Stimulated activated naive CD8-positive, alpha-beta T cell treated with anti-CD3 and anti-CD28 coated beads, Interleukin-15, Interleukin-2, amounts not matched to agents 100 ng/mL and 50 ng/mL, for 24 hours (primary cell): ENCODE results near the gene DOCK3.
A peak's percentile ranks its signal among the peaks of the same experiment; 100 is the strongest.

Source experiments
- H3K27ac Mint-ChIP-seq: one replicate; pipeline ENCODE4 v1.8.0; 2021; ENCODE audit warnings: mild to moderate bottlenecking, mixed read lengths
- H3K27me3 Mint-ChIP-seq: one replicate; pipeline ENCODE4 v1.8.0; 2021; ENCODE audit warnings: mixed read lengths
- H3K36me3 Mint-ChIP-seq: one replicate; pipeline ENCODE4 v1.8.0; 2021; ENCODE audit warnings: low read depth, mixed read lengths
- H3K4me1 Mint-ChIP-seq: one replicate; pipeline ENCODE4 v1.8.0; 2021; ENCODE audit warnings: low read depth, mixed read lengths
- H3K4me3 Mint-ChIP-seq: one replicate; pipeline ENCODE4 v1.8.0; 2021; ENCODE audit warnings: mild to moderate bottlenecking, mixed read lengths
- H3K9me3 Mint-ChIP-seq: one replicate; pipeline ENCODE4 v1.8.0; 2021; ENCODE audit warnings: mixed read lengths

DOCK3 gene

DNA sequence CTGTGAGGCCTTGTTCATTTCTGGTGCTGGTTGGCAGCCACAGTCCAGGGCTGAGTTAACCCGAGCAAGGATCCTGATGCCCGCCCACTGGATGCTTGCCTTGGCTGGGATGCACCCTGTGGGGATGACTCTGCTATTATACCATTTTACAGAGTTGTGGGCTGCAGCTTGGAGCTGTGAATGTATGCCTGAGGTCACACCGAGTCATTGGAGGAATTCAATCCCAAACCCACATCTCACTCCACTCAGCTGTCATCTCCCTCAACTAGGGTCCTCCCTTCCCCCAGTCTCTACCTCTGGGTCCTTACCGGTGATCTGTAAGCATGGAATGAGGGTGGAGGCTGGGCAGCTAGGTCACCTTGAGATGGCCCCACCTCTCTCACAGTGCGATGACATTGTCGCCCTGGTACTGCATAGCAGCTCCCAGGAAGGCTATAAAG lies 35.7 kb upstream of the DOCK3 start:
- peaks cover 49% of the 10 kb centered on the region for H3K36me3 Mint-ChIP-seq
- H3K27me3 Mint-ChIP-seq: no peaks in the 10 kb centered on the region
- H3K4me1 Mint-ChIP-seq: peaks cover 53% of the 10 kb centered on the region
- H3K27ac Mint-ChIP-seq: peak overlapping the region; percentile 13
- no peak overlapping the region for H3K4me3 Mint-ChIP-seq
- no peaks in the 10 kb centered on the region for H3K9me3 Mint-ChIP-seq

DNA sequence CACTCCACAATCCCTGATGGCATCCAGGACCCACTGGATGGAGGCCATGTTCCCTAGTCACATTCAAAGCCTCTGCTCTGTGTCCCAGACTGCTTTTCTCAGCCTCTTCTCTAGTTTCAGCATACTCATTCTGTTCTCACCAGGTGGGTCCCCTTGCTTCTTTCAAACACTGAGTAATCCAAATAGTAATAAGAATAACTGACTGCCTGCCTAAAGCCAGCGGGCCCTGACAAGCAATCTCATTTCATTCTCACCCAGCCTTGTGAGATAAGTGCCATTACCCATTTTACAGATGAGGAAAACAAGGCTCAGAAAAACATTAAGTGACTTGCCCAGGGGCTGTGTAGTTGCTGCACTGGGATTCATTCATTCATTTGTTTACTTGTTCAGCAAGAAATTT lies 32.3 kb upstream of the DOCK3 start:
- Mint-ChIP-seq H3K4me3 (no peak overlapping the region), H3K27ac (no peak overlapping the region), H3K9me3 (no peaks in the 10 kb centered on the region), H3K36me3 (peaks cover 56% of the 10 kb centered on the region), H3K27me3 (no peaks in the 10 kb centered on the region), H3K4me1 (peaks cover 28% of the 10 kb centered on the region)

DNA sequence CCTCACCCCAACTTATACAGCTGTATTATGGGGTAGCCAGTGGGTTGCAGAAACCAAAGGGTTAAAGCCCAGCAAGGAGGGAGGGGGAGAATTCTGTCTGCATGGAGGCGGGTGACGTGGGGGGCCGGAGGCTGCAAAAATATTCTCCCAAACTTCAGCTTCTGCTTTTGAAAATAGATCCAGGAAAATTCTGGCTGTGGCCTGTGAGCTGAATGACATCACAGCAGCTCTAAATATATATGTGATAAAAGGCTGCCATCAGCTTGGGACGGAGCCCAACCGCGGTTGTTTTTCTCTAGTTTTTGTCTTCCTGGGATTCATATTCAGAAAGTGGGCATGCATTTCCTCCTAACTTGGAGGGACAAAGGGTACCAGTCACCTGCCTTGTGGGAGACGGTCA lies 30.2 kb upstream of the DOCK3 start:
- Mint-ChIP-seq H3K4me3 (no peak overlapping the region), H3K36me3 (peaks cover 62% of the 10 kb centered on the region), H3K4me1 (peaks cover 7% of the 10 kb centered on the region), H3K9me3 (no peaks in the 10 kb centered on the region), H3K27ac (no peak overlapping the region), H3K27me3 (no peaks in the 10 kb centered on the region)

DNA sequence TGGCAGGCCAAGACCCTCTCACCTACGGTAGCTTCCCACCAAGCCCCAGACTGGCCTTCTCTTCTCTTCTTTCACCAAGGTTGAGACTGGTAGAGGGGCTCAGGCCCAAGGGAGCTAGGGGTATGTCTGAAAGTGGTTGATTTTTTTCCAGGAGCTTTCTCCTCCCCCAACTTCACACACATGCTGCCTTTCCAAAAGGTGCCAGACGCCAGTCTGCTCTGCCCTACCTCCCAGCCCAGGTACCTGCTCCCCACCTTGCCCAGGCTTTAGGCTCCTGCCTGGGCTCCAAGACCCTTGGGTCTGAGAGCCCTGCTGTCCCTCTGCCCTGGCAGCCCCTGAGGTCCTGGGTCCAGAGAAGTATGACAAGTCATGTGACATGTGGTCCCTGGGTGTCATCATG lies 29.3 kb upstream of the DOCK3 start:
- Mint-ChIP-seq H3K36me3 (peaks cover 60% of the 10 kb centered on the region), H3K27ac (no peak overlapping the region), H3K27me3 (no peaks in the 10 kb centered on the region), H3K4me1 (peaks cover 3% of the 10 kb centered on the region), H3K9me3 (no peaks in the 10 kb centered on the region), H3K4me3 (no peak overlapping the region)

DNA sequence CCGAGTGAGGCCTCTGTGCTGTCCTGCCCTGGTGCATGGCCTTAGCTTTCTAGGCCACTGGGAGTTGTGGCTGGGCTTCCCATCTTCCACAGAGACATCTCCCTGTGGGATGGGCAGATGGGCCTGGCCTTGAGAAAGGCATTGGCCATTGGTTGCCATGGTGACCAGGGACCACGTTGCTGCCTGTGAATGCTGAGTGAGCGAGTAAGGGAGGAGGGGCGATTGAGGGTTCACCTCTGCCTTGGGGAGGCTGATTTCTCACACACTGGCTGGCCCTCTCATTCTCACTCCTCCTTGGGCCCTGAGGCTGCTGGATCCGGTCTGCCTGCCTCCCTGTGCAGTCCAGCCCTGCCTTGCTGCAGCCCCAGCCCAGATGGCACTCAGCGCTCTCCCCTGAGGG lies 26.4 kb upstream of the DOCK3 start:
- no peak overlapping the region for H3K4me3 Mint-ChIP-seq
- peaks cover 38% of the 10 kb centered on the region for H3K36me3 Mint-ChIP-seq
- H3K9me3 Mint-ChIP-seq: no peaks in the 10 kb centered on the region
- H3K27me3 Mint-ChIP-seq: no peaks in the 10 kb centered on the region
- no peak overlapping the region for H3K27ac Mint-ChIP-seq
- peaks cover 4% of the 10 kb centered on the region for H3K4me1 Mint-ChIP-seq

DNA sequence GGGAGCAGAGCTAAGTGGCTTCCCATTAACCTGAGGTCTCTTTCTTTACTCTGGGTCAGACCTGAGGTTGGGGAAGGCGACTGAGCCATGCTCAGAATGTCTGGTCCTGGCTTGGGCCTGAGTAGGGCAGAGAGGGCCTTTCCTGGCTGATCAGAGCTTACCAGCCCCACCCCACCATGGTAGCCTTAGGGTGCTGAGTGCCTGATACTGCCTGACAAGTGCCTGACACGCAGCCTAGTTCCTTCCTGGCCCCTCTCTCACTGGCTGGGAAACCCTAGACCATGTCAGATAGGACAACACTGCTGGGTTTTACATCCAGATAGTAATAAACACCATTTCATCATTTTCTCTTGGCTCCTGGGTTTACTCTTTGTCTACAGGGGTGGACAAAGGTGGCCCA lies 25.8 kb upstream of the DOCK3 start:
- Mint-ChIP-seq H3K27ac (peak overlapping the region; percentile 16), H3K36me3 (peaks cover 32% of the 10 kb centered on the region), H3K27me3 (no peaks in the 10 kb centered on the region), H3K4me3 (no peak overlapping the region), H3K9me3 (no peaks in the 10 kb centered on the region), H3K4me1 (peaks cover 10% of the 10 kb centered on the region)

DNA sequence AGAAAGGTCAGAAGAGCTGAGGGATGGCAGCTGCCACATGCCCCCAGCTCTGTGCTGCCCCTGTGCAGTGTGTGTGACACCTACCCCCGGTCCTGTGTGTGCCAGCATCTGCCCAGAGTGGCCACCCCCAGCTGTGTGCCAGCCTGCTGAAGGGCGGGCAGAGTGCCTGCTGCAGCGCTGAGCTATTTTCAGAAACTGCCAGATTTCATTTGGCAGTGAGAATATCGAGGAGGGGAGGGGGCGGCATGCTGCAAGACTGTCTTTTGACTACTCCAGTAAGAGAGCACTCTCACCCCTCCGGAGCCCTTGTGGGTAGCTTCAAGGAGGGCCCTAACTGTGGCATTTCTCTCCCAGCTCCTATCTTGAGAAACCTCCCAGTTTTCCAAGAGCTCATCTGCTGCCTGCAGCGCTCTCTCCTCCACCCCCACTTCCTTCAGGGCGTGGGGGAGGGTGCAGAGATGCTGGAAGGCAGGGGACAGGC lies 25.2 kb upstream of the DOCK3 start:
- H3K27me3 Mint-ChIP-seq: no peaks in the 10 kb centered on the region
- H3K27ac Mint-ChIP-seq: no peak overlapping the region
- no peak overlapping the region for H3K4me3 Mint-ChIP-seq
- peaks cover 15% of the 10 kb centered on the region for H3K4me1 Mint-ChIP-seq
- peaks cover 27% of the 10 kb centered on the region for H3K36me3 Mint-ChIP-seq
- H3K9me3 Mint-ChIP-seq: no peaks in the 10 kb centered on the region

DNA sequence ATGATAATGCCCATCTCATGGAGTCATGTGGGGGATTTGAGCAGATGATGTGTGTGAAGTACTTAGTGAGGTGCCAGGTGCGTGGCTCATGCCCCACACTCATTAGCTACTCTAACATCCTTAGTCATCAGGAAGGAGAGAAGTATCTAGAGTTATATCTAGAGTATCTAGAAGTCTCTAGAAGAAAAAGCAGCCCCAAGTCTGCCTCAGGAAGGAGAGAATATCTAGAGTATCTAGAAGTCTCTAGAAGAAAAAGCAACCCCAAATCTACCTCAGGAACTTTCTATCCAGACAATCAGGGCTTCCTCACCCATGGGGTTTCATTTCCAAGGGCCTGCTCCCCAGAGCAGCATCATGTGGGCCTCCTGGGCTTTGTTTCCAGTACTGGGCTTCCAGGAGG lies 24.7 kb upstream of the DOCK3 start:
- Mint-ChIP-seq H3K36me3 (peaks cover 22% of the 10 kb centered on the region), H3K27me3 (no peaks in the 10 kb centered on the region), H3K4me1 (peaks cover 20% of the 10 kb centered on the region), H3K9me3 (no peaks in the 10 kb centered on the region), H3K27ac (no peak overlapping the region), H3K4me3 (no peak overlapping the region)

DNA sequence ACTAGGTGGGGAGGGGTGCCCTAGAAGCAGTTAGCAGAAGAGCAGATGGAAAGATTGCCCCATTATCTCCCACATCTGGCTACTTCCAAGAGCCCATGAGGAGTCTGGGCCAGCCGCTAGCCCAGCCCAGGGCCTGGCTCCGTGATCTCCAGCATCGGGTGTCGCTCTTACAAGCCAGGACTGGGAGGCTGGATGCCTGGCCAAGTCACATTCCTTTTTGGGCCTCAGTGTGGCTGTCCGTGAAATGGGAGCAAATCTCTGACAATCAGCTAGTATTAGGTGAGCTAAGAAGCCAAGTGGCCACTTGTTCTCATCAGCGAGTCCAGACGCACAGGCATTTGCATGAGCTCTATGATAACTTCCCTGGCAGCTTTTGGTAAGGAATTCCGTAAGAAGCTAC lies 23.3 kb upstream of the DOCK3 start:
- Mint-ChIP-seq H3K27me3 (no peaks in the 10 kb centered on the region), H3K27ac (no peak overlapping the region), H3K4me3 (no peak overlapping the region), H3K4me1 (peaks cover 26% of the 10 kb centered on the region), H3K9me3 (no peaks in the 10 kb centered on the region), H3K36me3 (peaks cover 16% of the 10 kb centered on the region)

DNA sequence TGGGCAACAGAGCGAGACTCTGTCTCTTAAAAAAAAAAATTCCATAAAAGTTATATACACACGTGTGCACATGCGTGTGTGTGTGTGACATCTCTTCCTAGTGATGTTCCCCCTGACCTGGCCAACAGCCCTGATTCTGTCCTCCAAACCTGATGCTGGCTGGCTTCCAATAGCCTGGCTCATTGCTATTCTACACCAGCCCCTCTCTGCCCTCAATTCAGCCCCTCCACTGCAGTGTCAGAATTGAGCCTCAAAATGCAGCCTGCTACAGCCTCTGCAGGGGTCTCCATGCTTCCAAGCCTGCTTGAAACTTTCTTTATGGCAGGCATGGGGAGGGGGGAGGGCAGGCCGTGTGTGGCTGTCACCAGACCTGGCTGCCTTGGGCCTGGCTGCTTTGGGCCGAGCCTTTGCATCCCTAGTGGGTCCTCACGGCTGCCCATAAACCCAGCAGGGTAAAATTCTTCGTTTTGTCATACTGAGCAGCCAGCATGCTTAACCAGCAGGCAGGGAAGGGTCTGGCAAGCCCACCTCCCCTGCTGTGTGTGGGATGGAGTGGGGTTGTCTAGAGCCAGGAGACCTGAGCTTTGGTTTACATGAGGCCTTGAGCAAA lies 22.7 kb upstream of the DOCK3 start:
- Mint-ChIP-seq H3K36me3 (peaks cover 12% of the 10 kb centered on the region), H3K27me3 (no peaks in the 10 kb centered on the region), H3K4me1 (peaks cover 26% of the 10 kb centered on the region), H3K4me3 (no peak overlapping the region), H3K9me3 (no peaks in the 10 kb centered on the region), H3K27ac (peak overlapping the region; percentile 1)

DNA sequence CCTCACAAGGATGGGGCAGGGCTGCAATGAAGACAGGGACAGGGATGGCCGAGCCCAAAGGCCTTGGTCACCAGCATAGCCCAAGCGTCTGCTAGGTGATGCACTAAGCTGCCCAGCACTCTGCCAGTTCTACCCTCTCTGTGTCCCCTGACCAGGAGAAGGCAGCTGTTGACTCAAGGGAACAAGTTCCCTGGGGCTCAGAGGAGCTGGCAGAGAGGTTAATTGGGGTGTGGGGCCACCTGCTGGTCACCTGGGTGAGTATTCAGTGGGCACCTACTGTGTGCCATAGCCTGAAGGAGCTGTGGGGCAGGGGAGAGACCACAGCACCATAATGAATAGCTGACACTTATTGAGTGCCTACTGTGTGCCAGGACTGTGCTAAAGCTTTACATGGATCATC lies 22.0 kb upstream of the DOCK3 start:
- H3K27ac Mint-ChIP-seq: no peak overlapping the region
- no peaks in the 10 kb centered on the region for H3K27me3 Mint-ChIP-seq
- no peak overlapping the region for H3K4me3 Mint-ChIP-seq
- peaks cover 7% of the 10 kb centered on the region for H3K36me3 Mint-ChIP-seq
- no peaks in the 10 kb centered on the region for H3K9me3 Mint-ChIP-seq
- peaks cover 26% of the 10 kb centered on the region for H3K4me1 Mint-ChIP-seq

DNA sequence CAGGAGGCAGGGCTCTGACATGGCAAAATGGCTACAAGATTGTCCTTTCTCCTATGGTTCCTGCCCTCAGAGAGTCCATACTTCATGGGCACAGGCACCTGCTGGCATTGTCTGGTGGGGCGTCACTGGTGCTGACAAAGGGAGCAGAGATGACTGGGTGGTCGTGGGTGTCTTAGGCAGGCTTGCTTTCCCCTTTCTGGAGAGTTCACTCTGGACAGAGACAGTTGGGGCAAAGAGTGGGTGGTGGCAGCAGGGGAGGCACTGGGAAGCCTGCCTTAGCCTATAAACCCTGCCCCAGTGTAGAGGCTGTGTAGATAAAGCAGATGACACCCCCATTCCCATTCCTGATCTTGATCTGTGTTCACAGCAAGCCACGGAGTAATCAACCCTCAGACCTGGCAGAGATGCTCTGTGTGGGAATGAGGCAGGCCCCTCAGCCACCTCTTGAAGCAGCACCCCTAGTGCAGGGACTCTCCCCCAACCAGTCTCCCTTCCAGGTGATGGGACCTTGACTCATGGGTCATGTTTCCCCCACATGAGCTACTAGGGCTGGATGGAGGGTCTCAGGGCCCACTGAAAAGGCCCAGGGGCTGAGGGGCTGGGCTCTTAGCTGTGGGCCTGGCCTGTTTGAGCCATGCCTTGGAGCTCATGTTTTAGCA lies 20.7 kb upstream of the DOCK3 start:
- Mint-ChIP-seq H3K9me3 (no peaks in the 10 kb centered on the region), H3K27me3 (no peaks in the 10 kb centered on the region), H3K36me3 (peaks cover under 1% of the 10 kb centered on the region), H3K4me1 (peaks cover 26% of the 10 kb centered on the region), H3K27ac (peak overlapping the region; percentile 82), H3K4me3 (no peak overlapping the region)

DNA sequence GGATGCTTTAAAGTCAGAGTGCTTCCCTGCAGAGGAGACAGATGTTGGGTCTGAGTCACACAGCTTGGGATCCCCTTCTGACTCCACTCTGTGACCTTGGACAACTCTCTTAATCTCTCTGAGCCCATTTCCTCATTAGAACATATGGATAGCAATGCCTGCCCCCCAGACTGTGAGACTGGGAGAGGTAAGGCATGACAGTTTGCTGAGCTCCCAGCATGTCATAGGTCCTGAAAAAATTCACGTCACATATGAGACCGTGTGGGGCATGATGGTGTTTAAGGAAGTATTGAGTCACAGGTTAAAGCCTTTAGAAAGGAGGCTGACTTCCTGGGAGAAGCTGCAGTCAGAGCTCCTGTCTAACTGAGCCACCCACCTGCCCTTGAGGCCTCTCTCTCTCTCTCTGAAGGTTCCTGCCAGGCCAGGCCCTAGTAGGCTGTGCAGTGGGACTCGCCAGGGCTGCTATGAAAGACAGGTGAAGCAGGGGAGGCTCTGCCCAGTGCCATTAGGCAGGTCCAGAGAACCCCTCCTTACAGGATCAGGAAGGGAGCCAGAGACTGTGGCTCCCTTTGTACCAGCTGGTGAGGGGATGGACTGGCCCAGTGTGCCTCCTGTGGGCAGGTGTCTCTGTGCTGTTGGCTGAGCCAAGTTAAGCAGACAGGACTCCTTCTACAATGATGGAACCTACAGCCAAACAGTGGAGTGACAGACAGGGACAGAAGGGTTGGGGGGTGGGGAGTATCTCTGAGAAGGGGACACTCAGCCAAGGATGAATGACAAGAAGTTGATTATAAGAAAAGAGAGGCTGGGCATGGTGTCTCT lies 19.5 kb upstream of the DOCK3 start:
- no peaks in the 10 kb centered on the region for H3K27me3 Mint-ChIP-seq
- peak overlapping the region; percentile 82 for H3K27ac Mint-ChIP-seq
- H3K4me1 Mint-ChIP-seq: peaks cover 26% of the 10 kb centered on the region
- no peaks in the 10 kb centered on the region for H3K9me3 Mint-ChIP-seq
- H3K4me3 Mint-ChIP-seq: peak overlapping the region; percentile 8
- H3K36me3 Mint-ChIP-seq: no peaks in the 10 kb centered on the region

DNA sequence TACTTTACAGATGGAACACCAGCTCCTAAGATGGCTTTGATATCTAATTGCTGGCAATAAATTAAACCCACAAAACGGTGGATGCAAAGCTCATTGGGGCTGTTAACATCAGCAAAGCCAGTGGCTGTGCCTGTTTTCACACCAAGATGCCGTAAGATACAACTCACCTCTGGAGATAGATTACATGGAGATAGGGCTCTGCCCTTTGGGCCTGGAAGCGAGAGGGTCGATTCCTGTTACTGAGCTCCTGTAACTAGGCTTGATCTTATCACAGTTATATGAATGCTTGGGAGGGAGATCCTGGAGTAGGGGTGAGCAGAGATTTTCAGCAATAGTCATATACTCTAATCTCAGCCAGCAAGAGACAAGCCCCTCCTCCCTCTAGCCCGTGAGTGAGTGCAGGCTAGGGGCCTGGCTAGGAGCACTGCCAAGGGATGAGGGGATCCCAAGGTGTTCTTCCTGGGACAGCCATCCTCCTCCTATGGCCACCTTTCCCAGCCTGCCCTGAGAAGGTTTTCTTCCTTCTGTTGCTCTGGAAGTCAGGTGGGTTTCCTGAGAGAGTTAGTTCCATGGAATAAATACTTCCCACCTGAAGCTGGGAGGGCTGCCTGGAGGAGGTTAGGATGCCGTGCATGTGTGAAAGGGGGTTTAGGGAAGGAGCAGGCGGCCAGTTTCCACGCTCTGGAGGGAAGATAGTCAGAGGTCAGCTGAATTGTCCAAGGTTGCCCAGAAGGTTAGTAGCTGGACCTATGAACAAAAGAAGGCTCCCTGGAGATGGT lies 18.1 kb upstream of the DOCK3 start:
- peaks cover 26% of the 10 kb centered on the region for H3K4me1 Mint-ChIP-seq
- H3K27ac Mint-ChIP-seq: no peak overlapping the region
- no peaks in the 10 kb centered on the region for H3K9me3 Mint-ChIP-seq
- H3K4me3 Mint-ChIP-seq: no peak overlapping the region
- no peaks in the 10 kb centered on the region for H3K36me3 Mint-ChIP-seq
- H3K27me3 Mint-ChIP-seq: no peaks in the 10 kb centered on the region

DNA sequence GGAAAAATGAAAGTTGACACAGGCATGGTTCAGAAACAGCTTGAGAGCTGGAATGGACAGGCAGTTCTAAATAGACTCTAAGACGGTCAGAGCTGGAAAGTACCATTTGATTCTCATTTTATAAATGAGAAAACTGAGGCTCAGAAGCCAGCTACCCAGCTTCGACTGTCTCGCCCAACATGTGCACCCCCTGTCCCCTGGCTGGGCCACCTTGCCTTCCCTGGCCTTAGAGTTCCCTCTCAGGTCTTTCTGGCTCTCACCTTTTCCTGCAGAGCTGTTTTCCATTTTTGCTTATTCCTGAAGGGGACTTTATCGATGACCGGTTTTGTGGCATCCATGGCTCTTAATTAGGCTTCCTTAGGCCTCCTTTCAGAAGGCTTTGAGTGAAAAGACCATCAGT lies 17.3 kb upstream of the DOCK3 start:
- Mint-ChIP-seq H3K36me3 (no peaks in the 10 kb centered on the region), H3K4me1 (peaks cover 26% of the 10 kb centered on the region), H3K9me3 (no peaks in the 10 kb centered on the region), H3K27me3 (no peaks in the 10 kb centered on the region), H3K27ac (no peak overlapping the region), H3K4me3 (no peak overlapping the region)
